Fibroblast of skin of left quadriceps (primary cell): ENCODE measurements around the gene PCDHGB1.
"Not testable (repeated sequence)": the region's sequence is repeated elsewhere in the genome, so short reads cannot be mapped to it uniquely, and the experiment has no call there.

Source experiments
- DNase-seq, 2 experiments: peaks; one replicate each; pipeline ENCODE4 v3.0.0-alpha.2; 2013; ENCODE audit warnings: low read depth in 2 of 2

Gene PCDHGB1

DNA sequence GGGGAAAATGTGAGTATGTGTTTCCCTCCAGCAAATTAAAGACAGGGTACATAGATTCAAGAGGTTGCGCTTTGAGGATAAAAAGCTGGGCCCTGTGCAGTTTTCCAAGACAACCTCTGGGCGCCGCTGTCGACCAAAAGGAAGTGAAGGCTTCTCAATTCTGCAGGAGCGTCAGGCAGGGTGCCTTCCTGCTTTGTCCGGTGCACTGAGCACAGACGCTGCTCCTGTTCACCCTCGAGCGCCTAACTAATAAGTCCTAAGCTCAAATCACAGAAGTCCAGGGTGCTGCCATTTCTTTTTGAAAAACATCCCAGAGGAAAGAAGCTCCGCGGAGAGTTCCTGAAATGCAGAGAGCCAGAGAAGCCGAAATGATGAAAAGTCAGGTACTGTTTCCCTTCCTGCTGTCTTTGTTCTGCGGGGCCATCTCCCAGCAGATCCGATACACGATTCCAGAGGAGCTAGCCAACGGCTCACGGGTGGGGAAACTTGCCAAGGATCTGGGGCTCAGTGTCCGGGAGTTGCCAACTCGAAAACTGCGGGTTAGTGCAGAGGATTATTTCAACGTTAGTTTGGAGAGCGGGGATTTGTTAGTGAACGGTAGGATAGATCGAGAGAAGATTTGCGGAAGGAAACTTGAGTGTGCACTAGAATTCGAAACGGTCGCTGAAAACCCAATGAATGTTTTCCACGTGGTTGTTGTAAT, at the start of gene PCDHGB1:
PCDHGB1 (plus strand) TSS at position 183 of the 703 bp plus-strand sequence; CDS start at position 345, 162 bp downstream.
- DNase-seq, result no peak

DNA sequence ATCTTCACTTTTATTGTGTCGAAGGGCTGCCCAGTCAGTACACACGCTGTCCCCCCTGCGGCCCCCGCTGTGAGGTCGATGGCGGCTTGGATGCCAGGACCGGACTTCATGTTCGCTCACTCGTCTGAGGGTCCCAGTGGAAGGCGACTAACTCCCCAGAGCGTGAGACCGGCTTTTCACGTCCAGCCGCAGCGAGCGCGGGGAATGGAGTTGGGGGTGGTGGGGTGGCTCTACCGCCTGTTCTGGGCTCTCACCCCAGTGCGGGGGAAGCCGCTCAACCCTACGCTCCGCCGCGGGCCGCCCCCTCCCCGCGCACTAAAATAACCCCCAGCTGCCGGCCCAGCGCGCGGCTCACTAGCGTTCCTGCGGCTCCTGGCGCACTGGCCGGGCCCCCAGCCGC, 46.1 kb upstream of the PCDHGB1 start, which contains the start of gene SLC25A2:
SLC25A2 (minus strand) TSS at position 294 of the 400 bp plus-strand sequence; CDS start at position 110, 184 bp downstream.
- no peak for DNase-seq

DNA sequence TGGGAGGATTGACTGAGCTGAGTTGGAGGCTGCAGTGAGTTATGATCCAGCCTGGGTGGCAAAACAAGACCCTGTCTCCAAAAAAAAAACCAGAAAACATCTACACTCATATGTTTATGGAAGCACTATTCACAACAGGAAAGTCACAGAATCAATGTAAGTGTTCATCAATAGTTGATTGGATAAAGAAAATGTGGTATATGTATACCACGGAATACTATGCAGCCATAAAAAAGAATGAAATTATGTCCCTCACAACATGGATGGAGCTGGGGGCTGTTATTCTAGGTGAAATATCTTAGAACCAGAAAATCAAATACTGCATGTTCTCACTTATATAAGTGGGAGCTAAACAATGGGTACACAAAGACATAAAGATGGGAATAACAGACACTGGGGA, 43.3 kb upstream of the PCDHGB1 start:
- DNase-seq, result no peak

DNA sequence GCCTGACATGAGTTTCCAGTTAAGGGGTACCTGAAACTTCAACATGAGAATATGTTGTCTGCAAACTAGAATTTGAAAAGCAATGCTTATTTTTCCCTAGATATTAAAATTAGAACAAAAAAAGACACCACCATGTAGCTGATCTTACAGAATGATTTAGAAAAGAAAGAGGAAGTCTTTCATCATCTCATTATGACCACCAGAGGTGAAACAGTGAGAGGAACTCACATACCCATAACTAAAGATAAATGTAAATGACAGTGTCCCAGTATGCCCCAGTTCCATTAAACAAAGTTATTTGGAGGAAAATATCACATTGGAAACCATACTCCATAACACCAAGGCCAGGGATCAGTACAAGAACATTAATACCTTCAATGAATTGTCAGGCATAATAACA, 36.2 kb upstream of the PCDHGB1 start:
- no peak for DNase-seq

DNA sequence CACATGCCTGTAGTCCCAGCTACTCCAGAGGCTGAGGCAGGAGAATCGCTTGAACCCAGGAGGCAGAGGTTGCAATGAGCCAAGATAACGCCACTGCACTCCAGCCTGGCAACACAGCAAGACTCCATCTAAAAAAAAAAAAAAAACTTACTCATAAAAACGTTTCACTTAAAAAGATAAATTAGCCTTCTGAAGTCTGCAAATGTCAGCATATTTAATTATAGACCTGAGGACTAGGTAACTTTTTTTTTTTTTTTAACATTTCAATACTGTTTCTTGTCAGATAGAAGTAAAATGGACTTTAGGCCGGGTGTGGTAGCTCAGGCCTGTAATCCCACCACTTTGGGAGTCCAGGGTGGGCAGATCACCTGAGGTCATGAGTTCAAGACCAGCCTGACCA, 32.9 kb upstream of the PCDHGB1 start:
- DNase-seq, result not testable (repeated sequence)

DNA sequence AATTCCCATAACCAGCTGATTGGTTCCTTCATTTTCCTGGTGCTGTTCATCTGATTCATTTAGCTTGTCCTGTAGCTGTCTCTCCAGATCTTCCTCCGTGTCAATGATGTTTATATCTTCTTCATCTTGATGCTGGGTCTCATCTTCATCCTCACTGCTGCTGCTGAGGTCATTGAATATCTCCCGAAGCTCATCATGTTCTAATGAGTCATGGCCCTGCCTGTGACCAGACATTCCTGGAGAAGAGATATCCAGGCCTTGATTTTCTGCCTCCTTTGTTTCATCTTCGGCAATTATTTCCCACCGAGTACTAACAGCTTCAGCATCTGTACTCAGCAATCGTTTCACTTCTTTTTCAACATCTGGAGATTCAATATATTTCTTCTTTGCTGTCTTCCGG, 30.7 kb upstream of the PCDHGB1 start:
- no peak for DNase-seq

DNA sequence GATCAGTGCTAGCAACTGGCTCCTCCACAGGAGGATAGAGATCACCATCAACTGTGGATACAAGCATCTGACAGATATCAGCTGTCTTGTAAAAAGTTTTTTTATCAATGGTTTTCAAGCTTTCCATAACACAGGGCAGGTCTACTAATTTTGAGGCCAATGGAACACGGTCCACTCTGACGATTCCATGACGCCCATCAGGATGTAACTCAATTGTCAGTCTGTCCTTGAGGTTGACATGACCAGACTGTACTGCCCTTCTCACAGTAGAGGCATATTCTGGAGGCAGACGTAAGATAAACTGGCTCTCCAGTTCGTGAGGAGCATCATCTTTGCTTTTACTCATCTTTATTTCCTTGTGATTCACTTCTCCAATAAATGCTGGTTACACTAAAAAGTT, 30.2 kb upstream of the PCDHGB1 start:
- DNase-seq, result no peak

DNA sequence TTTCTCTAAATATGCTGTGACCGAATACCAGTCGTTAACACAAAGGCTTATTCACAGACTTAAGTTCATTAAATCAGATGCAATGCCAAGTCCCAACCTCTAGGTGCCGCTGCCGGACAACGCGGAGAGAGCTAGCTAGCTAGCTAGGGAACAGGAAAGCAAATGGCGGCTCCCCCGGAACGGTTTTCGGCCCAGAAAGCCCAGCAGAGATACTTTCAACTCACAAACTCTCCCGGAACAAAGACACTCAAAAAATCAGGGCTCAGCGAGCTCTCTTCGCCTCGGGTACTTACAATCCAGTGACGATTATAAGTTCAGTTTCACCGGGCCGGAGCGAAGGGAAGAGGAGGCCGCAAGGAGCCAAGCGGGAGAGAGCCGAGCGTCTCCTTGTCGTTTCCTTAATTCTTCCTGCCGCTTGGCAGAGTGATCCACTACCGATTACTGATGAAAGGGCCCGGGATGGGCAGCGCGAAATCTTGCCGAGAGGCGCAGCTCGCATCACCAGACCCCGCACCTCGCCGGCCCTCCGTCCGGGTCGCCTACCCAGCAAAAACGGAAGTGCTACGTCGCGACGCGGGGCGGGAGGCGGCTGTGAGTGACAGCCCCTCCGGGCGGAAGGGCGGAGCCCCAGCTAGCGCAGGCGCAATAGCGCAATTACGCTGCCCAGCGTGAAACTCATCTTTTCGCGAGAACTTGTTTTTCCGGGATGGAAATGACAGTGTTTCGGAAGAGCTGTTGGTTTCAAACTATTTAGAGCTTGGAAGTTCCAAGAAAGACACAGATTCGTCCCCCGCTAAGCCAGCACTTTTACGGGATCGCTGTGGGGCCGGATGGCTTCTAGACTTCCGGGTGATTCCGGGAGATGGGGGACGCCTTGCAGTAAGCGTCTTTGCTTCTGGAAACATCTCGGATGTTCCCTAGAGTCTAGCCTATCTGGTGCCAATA, 29.4 kb upstream of the PCDHGB1 start, which contains the start of gene TAF7:
TAF7 (minus strand) TSS at position 560 of the 945 bp plus-strand sequence. CDS start 740 bp downstream, outside the sequence.
- peak; percentile 85 to 86 for DNase-seq

DNA sequence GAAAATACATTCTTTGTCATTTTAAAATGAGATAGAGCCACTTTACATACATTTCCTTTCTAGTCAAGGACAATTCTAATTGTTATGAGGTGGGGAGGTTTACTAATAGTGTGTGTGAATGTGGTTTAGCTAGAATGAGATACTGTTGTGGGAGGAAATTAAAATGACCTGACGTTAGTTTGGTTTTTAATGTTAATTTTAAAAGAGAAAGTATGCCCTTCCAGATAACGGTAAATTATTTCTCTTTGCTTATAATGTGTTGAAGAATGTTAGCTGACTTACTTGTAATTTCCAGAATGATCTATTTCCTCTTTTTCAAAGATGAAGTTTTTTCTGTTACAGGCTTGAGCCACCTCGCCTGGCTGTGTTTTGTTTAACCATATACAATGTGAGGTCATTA, 27.6 kb upstream of the PCDHGB1 start:
- no peak for DNase-seq

DNA sequence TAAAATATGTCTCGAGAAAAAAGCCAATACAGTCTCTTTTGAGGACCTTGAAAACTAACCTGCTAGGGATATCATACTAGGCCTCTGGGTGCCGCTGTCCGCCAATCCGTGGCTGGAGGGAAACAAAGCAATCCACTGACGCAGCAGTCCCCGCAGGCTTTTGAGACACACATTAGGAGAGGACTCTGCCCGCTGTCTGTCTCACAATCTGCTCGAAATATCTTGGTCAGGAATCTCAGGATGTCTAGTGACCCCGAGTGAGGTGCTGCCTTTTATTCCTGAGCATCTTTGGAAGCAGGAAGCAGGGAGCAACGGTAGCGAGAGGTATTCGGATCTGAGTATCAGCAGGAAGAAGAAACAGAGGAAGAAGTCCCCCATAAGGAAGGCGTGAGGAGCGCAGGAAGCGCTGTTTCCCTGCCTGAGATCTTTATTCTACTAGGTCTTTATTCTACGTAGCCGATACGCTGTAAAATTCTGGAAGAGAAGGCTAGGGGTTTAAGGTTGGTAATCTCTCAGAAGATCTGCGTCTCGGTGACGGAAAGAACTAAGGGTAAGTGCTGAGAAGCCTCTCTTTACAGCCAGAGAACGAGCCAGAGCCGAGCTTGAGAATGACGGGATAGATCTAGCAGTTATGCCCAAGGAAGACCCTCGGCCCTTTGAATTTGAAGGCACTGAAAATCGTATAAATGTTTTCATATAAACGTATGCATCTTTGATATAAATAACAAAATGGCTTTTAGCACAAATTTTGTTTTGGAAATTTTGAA, 23.6 kb upstream of the PCDHGB1 start:
- DNase-seq, result peak in 1 of 2 experiments; percentile 37

DNA sequence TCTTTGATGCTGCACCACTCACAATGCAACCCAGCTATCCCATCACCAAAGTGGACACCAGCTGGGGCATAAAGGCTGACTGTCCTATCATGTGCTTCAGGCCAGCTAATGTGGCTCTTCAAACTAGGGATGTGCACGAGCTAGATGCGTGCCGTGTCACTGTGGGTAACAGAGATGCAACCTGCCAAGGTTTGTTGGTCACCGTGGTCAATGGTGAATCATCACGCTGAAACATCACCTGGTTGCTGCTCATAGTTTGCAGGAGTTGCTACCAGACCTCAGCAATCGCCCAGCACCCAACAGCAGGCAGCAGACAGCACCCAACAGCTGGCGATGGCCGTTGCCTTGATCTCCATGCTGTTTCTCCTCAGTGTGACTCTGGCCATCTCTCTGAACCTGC, 21.7 kb upstream of the PCDHGB1 start:
- no peak for DNase-seq

DNA sequence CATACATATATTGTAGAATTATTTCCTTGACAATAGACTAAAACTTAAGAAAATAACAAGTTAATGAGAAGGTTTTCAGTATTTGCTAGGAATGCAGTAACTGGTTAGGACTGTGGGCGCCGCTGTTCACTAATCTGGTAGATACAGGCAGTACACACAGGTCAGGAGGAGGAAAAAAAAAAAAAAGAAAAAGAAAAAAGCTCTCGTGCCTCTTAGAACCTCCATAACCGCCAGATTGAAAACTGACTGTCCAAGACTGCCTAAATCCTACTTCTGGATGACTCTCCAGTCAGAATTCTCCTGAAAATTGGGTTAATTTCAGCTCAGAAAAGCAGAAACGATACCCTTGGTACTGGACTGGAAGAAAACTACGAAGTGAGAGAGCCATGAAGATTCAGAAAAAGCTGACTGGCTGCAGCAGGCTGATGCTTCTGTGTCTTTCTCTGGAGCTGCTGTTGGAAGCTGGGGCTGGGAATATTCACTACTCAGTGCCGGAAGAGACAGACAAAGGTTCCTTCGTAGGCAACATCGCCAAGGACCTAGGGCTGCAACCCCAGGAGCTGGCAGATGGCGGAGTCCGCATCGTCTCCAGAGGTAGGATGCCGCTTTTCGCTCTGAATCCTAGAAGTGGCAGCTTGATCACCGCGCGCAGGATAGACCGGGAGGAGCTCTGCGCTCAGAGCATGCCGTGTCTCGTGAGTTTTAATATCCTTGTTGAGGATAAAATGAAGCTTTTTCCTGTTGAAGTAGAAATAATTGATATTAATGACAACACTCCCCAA, 19.4 kb upstream of the PCDHGB1 start, which contains the start of gene PCDHGA1:
PCDHGA1 (plus strand) TSS at position 216 of the 782 bp plus-strand sequence.
- DNase-seq, result no peak

DNA sequence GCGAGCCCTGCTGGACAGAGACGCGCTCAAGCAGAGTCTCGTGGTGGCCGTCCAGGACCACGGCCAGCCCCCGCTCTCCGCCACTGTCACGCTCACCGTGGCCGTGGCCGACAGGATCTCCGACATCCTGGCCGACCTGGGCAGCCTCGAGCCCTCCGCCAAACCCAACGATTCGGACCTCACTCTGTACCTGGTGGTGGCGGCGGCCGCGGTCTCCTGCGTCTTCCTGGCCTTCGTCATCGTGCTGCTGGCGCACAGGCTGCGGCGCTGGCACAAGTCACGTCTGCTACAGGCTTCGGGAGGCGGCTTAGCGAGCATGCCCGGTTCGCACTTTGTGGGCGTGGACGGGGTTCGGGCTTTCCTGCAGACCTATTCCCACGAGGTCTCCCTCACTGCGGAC, 17.3 kb upstream of the PCDHGB1 start:
- not testable (repeated sequence) for DNase-seq

DNA sequence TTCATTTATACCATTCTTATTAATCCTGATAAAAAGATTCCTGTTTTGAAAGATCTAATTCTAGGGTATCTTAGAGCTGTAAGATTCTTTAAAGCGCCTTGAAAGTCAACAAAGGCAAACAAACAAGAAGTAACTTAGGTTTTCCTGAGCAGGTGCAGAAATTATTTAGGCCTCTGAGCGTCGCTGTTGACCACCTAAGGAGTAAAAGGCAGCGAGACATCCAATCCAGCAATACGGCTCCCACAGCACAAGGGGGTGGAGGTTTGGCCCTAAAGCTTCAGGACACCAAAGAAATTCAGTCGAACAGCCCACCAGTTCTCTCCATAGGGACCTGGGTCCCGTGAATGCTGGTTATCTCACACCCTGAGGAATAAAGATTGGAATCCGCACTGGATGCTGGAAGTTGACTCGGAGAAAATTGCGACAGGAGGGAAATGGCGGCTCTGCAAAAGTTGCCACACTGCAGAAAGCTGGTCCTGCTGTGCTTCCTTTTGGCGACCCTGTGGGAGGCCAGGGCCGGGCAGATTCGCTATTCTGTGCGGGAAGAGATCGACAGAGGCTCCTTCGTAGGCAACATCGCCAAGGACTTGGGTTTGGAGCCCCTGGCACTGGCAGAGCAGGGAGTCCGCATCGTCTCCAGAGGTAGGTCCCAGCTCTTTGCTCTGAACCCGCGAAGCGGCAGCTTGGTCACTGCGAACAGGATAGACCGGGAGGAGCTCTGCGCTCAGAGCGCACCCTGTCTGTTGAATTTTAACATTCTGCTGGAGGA, 11.2 kb upstream of the PCDHGB1 start, which contains the start of gene PCDHGA2:
PCDHGA2 (plus strand) TSS at position 223 of the 769 bp plus-strand sequence.
- DNase-seq, result no peak

DNA sequence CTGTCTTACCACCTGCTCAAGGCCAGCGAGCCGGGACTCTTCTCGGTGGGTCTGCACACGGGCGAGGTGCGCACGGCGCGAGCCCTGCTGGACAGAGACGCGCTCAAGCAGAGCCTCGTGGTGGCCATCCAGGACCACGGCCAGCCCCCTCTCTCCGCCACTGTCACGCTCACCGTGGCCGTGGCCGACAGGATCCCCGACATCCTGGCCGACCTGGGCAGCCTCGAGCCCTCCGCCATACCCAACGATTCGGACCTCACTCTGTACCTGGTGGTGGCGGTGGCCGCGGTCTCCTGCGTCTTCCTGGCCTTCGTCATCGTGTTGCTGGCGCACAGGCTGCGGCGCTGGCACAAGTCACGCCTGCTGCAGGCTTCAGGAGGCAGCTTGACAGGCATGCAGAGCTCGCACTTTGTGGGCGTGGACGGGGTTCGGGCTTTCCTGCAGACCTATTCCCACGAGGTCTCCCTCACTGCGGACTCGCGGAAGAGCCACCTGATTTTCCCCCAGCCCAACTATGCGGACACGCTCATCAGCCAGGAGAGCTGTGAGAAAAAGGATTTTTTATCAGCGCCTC, 9.0 kb upstream of the PCDHGB1 start:
- not testable (repeated sequence) for DNase-seq

DNA sequence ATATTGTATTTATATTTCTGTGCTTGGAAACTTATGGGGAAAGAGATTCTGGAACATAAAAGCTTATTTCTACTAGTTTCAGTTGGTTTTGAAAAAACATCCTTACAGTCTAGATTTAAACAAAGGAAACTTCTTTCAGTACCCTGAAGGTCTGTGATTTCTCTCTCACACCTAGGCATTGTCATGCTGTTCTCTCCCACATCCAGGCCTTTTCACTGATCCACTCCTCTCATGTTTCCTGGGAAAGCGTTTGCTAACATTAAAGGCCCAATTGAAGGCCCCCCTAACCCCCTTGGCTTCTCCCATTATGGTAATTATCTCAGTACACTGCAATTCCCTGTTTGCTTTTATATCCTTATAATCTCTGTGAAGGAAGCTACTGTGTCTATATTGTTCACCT, 7.1 kb upstream of the PCDHGB1 start:
- DNase-seq, result no peak

DNA sequence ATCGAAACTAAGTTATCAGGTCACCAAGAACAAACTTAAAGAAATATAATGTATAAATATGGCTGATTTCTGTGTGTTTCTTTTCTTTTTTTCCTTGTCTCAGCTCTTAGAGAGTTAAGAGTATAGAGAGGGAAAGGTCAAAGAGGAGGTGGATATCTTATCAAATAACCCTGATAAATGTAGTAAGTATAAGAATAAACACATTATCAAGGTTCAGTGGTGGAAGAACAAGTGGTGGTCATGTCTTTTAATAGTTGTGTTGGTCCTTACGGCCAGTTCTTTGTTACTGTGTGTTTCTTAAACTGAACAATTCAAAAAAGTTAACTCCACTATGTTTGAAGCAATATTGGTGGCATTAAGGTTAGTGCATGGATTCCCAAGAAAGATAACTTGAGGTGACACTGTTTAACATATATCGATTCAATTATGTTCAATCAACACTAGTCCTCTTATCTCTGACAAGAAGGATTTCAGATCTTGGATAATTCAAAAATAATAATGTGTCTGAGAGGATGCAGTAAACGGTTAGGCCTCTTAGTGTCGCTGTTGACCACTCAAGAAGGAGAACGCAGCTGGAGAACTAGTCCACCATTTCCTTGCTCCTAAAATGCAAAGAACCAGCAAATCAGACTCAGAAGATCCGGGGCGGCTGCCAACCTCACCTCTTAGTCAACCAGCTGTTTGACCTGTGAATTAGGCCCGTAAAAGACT, 6.5 kb upstream of the PCDHGB1 start, which contains the start of gene PCDHGA3:
PCDHGA3 (plus strand) TSS at position 588 of the 711 bp plus-strand sequence. CDS start 205 bp downstream, outside the sequence.
- no peak for DNase-seq

DNA sequence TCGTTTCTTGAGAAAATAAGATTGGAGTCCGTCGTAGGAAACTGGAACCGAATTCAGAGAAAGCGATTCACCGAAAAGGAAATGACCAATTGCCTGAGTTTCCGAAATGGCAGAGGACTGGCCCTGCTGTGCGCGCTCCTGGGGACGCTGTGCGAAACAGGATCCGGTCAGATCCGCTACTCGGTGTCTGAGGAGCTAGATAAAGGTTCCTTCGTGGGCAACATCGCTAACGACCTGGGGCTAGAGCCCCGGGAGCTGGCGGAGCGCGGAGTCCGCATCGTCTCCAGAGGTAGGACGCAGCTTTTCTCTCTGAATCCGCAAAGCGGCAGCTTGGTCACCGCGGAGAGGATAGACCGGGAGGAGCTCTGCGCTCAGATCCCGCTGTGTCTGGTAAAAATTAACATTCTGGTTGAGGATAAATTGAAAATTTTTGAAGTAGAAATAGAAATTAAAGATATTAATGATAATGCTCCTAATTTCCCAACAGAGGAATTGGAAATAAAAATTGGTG, 5.9 kb upstream of the PCDHGB1 start:
- no peak for DNase-seq

DNA sequence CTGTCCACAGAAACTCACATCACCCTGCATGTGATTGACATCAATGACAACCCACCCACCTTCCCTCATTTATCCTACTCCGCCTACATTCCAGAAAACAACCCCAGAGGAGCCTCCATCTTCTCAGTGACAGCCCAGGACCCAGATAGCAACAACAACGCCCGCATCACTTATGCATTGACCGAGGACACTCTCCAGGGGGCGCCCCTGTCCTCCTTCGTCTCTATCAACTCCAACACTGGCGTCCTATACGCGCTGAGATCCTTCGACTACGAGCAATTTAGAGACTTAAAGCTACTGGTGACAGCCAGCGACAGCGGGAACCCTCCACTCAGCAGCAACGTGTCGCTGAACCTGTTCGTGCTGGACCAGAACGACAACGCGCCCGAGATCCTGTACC, 4.6 kb upstream of the PCDHGB1 start:
- DNase-seq, result no peak
